CD4-positive, alpha-beta T cell (primary cell): ENCODE data around the gene RNF175. TPM values are rescaled to one million over a fixed set of nuclear protein-coding genes. Genes with fewer than 3 reads are reported as not detected.

Source experiments
- ATAC-seq: fragments of 200-7000 bp; cut with Tn5 transposase; one replicate; pipeline ENCODE4 v1.10.0; 2022; ENCODE audit warnings: mild to moderate bottlenecking; ENCODE audit not compliant: poor library complexity
- CTCF ChIA-PET: fragments of 350-600 bp; sonication (Branson Sonifier 250); formaldehyde crosslinking; loops from one replicate; lab custom pipeline; 2021; ENCODE audit warnings: antibody characterized with exemption, inconsistent platforms; lab: Charles Lee
- POLR2A ChIA-PET: fragments of 350-600 bp; sonication (Branson Sonifier 250); formaldehyde crosslinking; loops from one replicate; lab custom pipeline; 2021; ENCODE audit warnings: antibody characterized with exemption, inconsistent platforms; lab: Charles Lee
- DNase-seq, 14 experiments: peaks; one replicate each; pipeline ENCODE4 v3.0.0-alpha.2; 2013 to 2020; ENCODE audit warnings: mixed read lengths in 2 of 14
- H3K27ac ChIP-seq, 2 donors: one replicate each; pipeline versions ENCODE4 v1.5.1 to v1.7.0; 2013; ENCODE audit warnings: low read length in 2 of 2, low read depth in 1 of 2, mild to moderate bottlenecking in 1 of 2
- H3K27me3 ChIP-seq, 2 experiments: 1 replicate in 1 of 2; 2 replicates in 1 of 2; pipeline versions ENCODE4 v1.6.1 to v1.7.0; 2013; ENCODE audit warnings: low read length in 2 of 2, control low read depth in 1 of 2, mild to moderate bottlenecking in 1 of 2, moderate library complexity in 1 of 2; ENCODE audit not compliant: insufficient read depth in 2 of 2, control insufficient read depth in 1 of 2
- H3K36me3 ChIP-seq: one replicate; pipeline ENCODE4 v1.6.1; 2013; ENCODE audit warnings: low read length, control low read depth; ENCODE audit not compliant: insufficient read depth
- H3K4me1 ChIP-seq: one replicate; pipeline ENCODE4 v1.6.1; 2013; ENCODE audit warnings: low read length, control low read depth; ENCODE audit not compliant: insufficient read depth
- H3K4me3 ChIP-seq: one replicate; pipeline ENCODE4 v1.5.1; 2013; ENCODE audit warnings: mild to moderate bottlenecking, low read length, moderate library complexity
- H3K9me3 ChIP-seq, 2 experiments: 1 replicate in 1 of 2; 2 replicates in 1 of 2; pipeline versions ENCODE4 v1.6.1 to v1.7.0; 2013; ENCODE audit warnings: low read length in 2 of 2, mild to moderate bottlenecking in 2 of 2, control low read depth in 1 of 2, moderate library complexity in 1 of 2; ENCODE audit not compliant: control insufficient read depth in 1 of 2, insufficient read depth in 1 of 2
- H3K27ac Mint-ChIP-seq: one replicate; pipeline ENCODE4 v1.8.0; 2020; ENCODE audit warnings: mixed read lengths
- H3K27me3 Mint-ChIP-seq: one replicate; pipeline ENCODE4 v1.8.0; 2021; ENCODE audit warnings: mixed read lengths
- H3K36me3 Mint-ChIP-seq: one replicate; pipeline ENCODE4 v1.8.0; 2021; ENCODE audit warnings: low read depth, mixed read lengths
- H3K4me1 Mint-ChIP-seq: one replicate; pipeline ENCODE4 v1.8.0; 2021; ENCODE audit warnings: low read depth, mixed read lengths
- H3K4me3 Mint-ChIP-seq: one replicate; pipeline ENCODE4 v1.8.0; 2020; ENCODE audit warnings: mild to moderate bottlenecking, mixed read lengths
- H3K9me3 Mint-ChIP-seq: one replicate; pipeline ENCODE4 v1.8.0; 2020; ENCODE audit warnings: mixed read lengths
- intact Hi-C, 2 experiments: fragments of 100-400 bp; cut with DNase I in 1 of 2; cut with micrococcal nuclease in 1 of 2; formaldehyde crosslinking; loops; one replicate each; pipeline versions ENCODE4 v1.15.1 to v1.9.0; 2023 to 2025; cut with DNase I, micrococcal nuclease
- polyA plus RNA-seq, 2 donors: library from polyadenylated mRNA; unstranded; fragments of 120-200 nt; gene quantifications; one replicate each; pipeline ENCODE4 v1.2.1, GENCODE V29; 2013
- total RNA-seq, 174 experiments: library from RNA in 2 of 174; stranded (reverse) in 2 of 174; gene quantifications; one replicate each; pipeline ENCODE4 v1.2.3 and lab custom pipeline; 2021 to 2026
- TF ChIP-seq, protein P1 (sequence below): fragments of 200-600 bp; IDR thresholded peaks from one replicate; pipeline ENCODE4 v1.8.0; 2022; ENCODE audit warnings: antibody characterized with exemption, mild to moderate bottlenecking

The RNF175 gene
- total RNA-seq (1 to 10 TPM; 1.4 to 1.8 TPM), total RNA-seq (lab: John Stamatoyannopoulos, UW) (0.16 to 18.5 (median 3.2) reads per million in 172 experiments)
- polyA plus RNA-seq (2013, experiment 1 of 2) = 1.9 TPM
- polyA plus RNA-seq (2013, experiment 2 of 2) = 1.5 TPM

DNA sequence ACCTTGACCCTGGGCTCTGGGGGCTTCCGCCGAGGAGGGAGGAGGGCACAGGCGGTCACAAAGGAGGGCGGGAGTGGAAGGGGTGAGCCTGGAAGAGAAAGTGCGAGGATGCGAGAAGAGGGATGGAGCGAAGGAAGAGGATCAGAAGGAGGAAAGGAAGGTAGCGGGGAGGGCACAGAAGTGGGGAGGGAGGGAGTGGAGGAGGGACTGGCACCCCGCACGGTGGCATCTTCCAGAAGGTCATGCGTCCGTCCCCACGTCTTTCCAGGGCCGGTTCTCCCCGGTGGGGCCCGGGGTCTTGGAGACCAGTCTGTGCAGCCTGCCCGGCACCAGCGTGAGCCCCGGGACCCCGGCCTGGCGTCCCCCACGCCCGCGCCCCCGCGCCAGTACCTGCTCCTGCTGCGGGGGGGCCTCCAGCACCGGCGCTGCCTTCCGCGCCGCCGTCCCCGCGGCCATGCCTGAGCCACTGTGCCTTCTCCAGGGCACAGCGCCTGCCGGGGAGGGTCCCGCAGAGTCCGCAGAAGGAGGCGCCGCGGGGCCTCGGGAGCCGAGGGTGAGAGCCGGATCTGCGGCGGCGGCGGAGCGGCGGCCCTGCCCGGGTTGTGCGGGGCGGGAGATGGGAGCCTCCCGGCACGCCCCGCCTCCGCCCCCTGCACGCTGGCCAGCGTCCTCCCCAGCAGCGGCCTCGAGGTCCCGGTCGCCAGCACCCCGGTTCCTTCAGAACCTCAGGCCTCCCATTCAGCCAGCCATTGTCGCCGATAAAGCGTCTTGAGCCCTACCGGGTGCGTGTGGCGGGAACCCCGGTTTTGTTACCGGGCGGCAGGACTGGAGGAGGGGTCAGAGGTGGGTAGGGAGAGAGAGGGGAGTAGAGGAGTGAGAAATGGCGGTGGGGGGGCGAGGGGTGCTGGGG, at the start of gene RNF175:
TSS of gene RNF175 (minus strand) at position 618 of the 910 bp plus-strand sequence. CDS start at position 456, 162 bp downstream.
- DNase-seq = peak in 9 of 14 experiments; percentile 3 to 47 (median 24)
- Mint-ChIP-seq H3K27ac (peak within 1 kb of the TSS; percentile 47), H3K9me3 (no peaks in the 10 kb centered on the region), H3K4me1 (peaks cover 40% of the 10 kb centered on the region), H3K36me3 (no peaks in the 10 kb centered on the region), H3K27me3 (peaks cover 45% of the 10 kb centered on the region), H3K4me3 (peak within 1 kb of the TSS; percentile 80)
- peak within 1 kb of the TSS; percentile 36 for H3K4me3 ChIP-seq
- POLR2A ChIA-PET = no interaction called here
- H3K9me3 ChIP-seq = no peaks in the 10 kb centered on the region
- peaks cover 16% of the 10 kb centered on the region for H3K4me1 ChIP-seq
- H3K27me3 ChIP-seq = peaks cover 0 to 30% of the 10 kb centered on the region in 2 experiments
- no peaks in the 10 kb centered on the region for H3K36me3 ChIP-seq
- CTCF ChIA-PET = no interaction called here
- TF ChIP-seq, protein P1, sequence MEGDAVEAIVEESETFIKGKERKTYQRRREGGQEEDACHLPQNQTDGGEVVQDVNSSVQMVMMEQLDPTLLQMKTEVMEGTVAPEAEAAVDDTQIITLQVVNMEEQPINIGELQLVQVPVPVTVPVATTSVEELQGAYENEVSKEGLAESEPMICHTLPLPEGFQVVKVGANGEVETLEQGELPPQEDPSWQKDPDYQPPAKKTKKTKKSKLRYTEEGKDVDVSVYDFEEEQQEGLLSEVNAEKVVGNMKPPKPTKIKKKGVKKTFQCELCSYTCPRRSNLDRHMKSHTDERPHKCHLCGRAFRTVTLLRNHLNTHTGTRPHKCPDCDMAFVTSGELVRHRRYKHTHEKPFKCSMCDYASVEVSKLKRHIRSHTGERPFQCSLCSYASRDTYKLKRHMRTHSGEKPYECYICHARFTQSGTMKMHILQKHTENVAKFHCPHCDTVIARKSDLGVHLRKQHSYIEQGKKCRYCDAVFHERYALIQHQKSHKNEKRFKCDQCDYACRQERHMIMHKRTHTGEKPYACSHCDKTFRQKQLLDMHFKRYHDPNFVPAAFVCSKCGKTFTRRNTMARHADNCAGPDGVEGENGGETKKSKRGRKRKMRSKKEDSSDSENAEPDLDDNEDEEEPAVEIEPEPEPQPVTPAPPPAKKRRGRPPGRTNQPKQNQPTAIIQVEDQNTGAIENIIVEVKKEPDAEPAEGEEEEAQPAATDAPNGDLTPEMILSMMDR = no peak
- intact Hi-C loops = loop anchor here in 1 of 2 experiments (10.0 kb wide), 1 partner anchor 325 kb away; no protein-coding TSS in a partner anchor
- H3K27ac ChIP-seq = no peak within 1 kb of the TSS
- peak; percentile 50 for ATAC-seq

DNA sequence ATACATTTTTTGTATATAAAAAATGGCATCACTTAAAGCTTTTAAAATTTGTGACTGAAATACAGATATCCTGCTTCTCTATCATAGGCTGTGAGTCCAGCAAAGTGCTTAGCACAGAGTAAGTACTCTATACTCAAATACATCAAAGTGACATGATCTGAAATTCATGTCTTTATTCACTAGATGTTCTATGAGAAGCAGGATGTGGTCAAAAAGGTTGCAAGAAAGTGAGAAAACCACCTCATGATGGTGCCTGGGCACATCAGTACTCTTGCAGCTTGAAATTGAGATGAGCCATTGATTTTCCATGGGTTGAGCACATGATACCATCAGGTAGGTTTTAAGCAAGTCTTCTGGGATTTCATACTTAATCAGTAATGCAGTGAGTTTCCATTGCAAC, 49.5 kb upstream of the RNF175 start:
- H3K27ac Mint-ChIP-seq = no peak overlapping the region
- DNase-seq = peak in 4 of 14 experiments; percentile 19 to 77 (median 54)
- peaks cover 18% of the 10 kb centered on the region for H3K4me1 Mint-ChIP-seq
- ATAC-seq = peak; percentile 96
- Histone ChIP-seq H3K27ac (no peak overlapping the region), H3K27me3 (no peaks in the 10 kb centered on the region), H3K36me3 (no peaks in the 10 kb centered on the region), H3K4me3 (no peak overlapping the region), H3K4me1 (peaks cover 4% of the 10 kb centered on the region), H3K9me3 (peaks cover 0 to 6% of the 10 kb centered on the region in 2 experiments)
- no peak overlapping the region for H3K4me3 Mint-ChIP-seq
- ChIA-PET POLR2A (interaction anchor here (0.6 to 1.2 kb wide), 3 partner anchors 14 to 141 kb away, joined by 3 to 4 read pairs (median 3); no protein-coding TSS in a partner anchor), CTCF (no interaction called here)
- intact Hi-C loops = no loop called here
- TF ChIP-seq, protein P1 = no peak
- H3K36me3 Mint-ChIP-seq = no peaks in the 10 kb centered on the region
- peaks cover 3% of the 10 kb centered on the region for H3K9me3 Mint-ChIP-seq
- peaks cover 4% of the 10 kb centered on the region for H3K27me3 Mint-ChIP-seq

DNA sequence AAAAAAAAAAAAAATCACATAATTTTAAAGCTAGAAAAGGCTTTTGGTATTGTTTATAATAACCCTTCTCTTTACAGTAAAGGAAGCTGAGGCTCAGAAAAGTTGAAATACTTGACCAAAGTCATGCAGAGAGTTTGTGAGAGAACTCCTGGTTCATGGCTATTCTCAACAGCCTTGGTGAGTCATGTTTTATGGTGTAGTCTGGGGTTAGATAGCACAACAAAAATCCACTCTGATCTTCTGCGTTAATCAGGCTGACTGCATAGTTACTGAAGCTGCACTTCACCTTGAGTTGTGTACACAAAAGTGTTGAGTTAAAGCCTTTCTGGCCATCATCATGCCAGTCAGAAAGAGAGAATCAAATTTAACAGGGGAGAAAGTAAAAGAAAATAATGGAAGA, 48.4 kb upstream of the RNF175 start:
- Histone ChIP-seq H3K27ac (no peak overlapping the region), H3K9me3 (peaks cover 0 to 6% of the 10 kb centered on the region in 2 experiments), H3K27me3 (no peaks in the 10 kb centered on the region), H3K4me3 (no peak overlapping the region), H3K36me3 (no peaks in the 10 kb centered on the region), H3K4me1 (peaks cover 4% of the 10 kb centered on the region)
- peaks cover 18% of the 10 kb centered on the region for H3K4me1 Mint-ChIP-seq
- intact Hi-C loops = no loop called here
- H3K9me3 Mint-ChIP-seq = peaks cover 3% of the 10 kb centered on the region
- H3K4me3 Mint-ChIP-seq = no peak overlapping the region
- ATAC-seq = no peak
- TF ChIP-seq, protein P1 = no peak
- ChIA-PET POLR2A (no interaction called here), CTCF (interaction anchor here (0.6 kb wide), 1 partner anchor 237 kb away, joined by 3 read pairs; no protein-coding TSS in a partner anchor)
- H3K36me3 Mint-ChIP-seq = no peaks in the 10 kb centered on the region
- H3K27ac Mint-ChIP-seq = no peak overlapping the region
- no peak for DNase-seq
- no peaks in the 10 kb centered on the region for H3K27me3 Mint-ChIP-seq
